DOHH2 (cell line): ENCODE measurements around the gene CARD6.
"Not testable (repeated sequence)": the region's sequence is repeated elsewhere in the genome, so short reads cannot be mapped to it uniquely, and the experiment has no call there.

Source experiments
- H3F3A ChIP-seq: fragments of 200-600 bp; sonication (generic), shearing (Covaris generic); 2 replicates; pipeline ENCODE4 v1.6.0; 2016; ENCODE audit warnings: antibody characterized with exemption, mild to moderate bottlenecking; ENCODE audit not compliant: control insufficient read depth, insufficient read depth
- H3K27ac ChIP-seq: fragments of 200-600 bp; sonication (generic); 2 replicates; pipeline ENCODE4 v1.5.1; 2014; ENCODE audit warnings: low read depth, mild to moderate bottlenecking, low read length, moderate library complexity
- H3K27me3 ChIP-seq: fragments of 200-600 bp; sonication (generic); 2 replicates; pipeline ENCODE4 v1.6.1; 2014; ENCODE audit warnings: mild to moderate bottlenecking, low read length, mixed read lengths; ENCODE audit not compliant: control insufficient read depth
- H3K36me3 ChIP-seq: fragments of 200-600 bp; sonication (generic); 2 replicates; pipeline ENCODE4 v1.6.1; 2014; ENCODE audit warnings: mild to moderate bottlenecking, low read length, moderate library complexity, mixed read lengths; ENCODE audit not compliant: control insufficient read depth
- H3K4me1 ChIP-seq: fragments of 200-600 bp; sonication (generic); 2 replicates; pipeline ENCODE4 v1.6.1; 2014; ENCODE audit warnings: mild to moderate bottlenecking, low read length, mixed read lengths; ENCODE audit not compliant: control insufficient read depth
- H3K4me2 ChIP-seq: fragments of 200-600 bp; sonication (generic); 2 replicates; pipeline ENCODE4 v1.6.0; 2014; ENCODE audit warnings: mild to moderate bottlenecking, low read length, moderate library complexity
- H3K4me3 ChIP-seq: fragments of 200-600 bp; sonication (generic); 2 replicates; pipeline ENCODE4 v1.5.1; 2014; ENCODE audit warnings: mild to moderate bottlenecking, low read length, mixed read lengths
- H3K79me2 ChIP-seq: fragments of 200-600 bp; sonication (generic); 2 replicates; pipeline ENCODE4 v1.6.1; 2014; ENCODE audit warnings: mild to moderate bottlenecking, low read length, mixed read lengths; ENCODE audit not compliant: control insufficient read depth
- H3K9me2 ChIP-seq: fragments of 200-600 bp; sonication (generic); replicated peaks from 2 replicates; pipeline ENCODE4 v1.6.1; 2014; ENCODE audit warnings: mild to moderate bottlenecking, low read length, mixed read lengths; ENCODE audit not compliant: control insufficient read depth
- H3K9me3 ChIP-seq: fragments of 200-600 bp; sonication (generic); 2 replicates; pipeline ENCODE4 v1.6.1; 2014; ENCODE audit warnings: antibody characterized with exemption, low read length, mixed read lengths; ENCODE audit not compliant: control insufficient read depth, insufficient read depth
- H4K20me1 ChIP-seq: fragments of 200-600 bp; sonication (generic); 2 replicates; pipeline ENCODE4 v1.6.0; 2014; ENCODE audit warnings: low read depth, mild to moderate bottlenecking, antibody characterized with exemption, low read length, moderate library complexity; ENCODE audit not compliant: control insufficient read depth, insufficient read depth
- EZH2phosphoT487 ChIP-seq: fragments of 200-600 bp; sonication (generic); IDR thresholded peaks from 2 replicates; pipeline ENCODE4 v1.6.1; 2017; ENCODE audit warnings: borderline replicate concordance, mild to moderate bottlenecking, antibody characterized with exemption, low read length, moderate library complexity, mixed read lengths
- TF ChIP-seq, protein P1 (sequence below): fragments of 200-600 bp; sonication (generic); IDR thresholded peaks from one replicate; pipeline ENCODE4 v1.5.1; 2014; ENCODE audit warnings: antibody characterized with exemption, mild to moderate bottlenecking, low read depth, low read length; ENCODE audit not compliant: poor library complexity, severe bottlenecking

The CARD6 gene

DNA sequence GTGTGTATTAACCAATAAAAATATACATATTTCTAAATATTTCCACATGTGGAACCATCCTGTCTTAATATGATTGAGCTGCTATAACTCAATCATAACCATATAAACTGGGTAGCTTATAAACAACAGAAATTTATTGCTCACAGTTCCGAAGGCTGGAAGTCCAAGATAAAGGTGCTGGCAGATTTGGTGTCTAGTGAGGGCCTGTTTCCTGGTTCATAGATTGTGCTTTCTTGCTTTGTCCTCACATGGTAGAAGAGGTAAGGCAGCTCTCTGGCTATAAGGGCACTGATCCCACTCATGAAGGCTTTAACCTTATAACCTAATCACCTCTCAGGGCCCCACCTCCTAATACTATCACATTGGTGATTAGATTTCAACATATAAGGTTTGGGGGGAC is 29.0 kb upstream of the CARD6 start:
- Histone ChIP-seq H3K4me3 (no peak overlapping the region), H3K9me2 (no peaks in the 10 kb centered on the region), H3K27ac (no peak overlapping the region), H3K79me2 (no peaks in the 10 kb centered on the region), H3K9me3 (no peaks in the 10 kb centered on the region), H3K27me3 (no peaks in the 10 kb centered on the region), H4K20me1 (no peaks in the 10 kb centered on the region), H3K4me1 (no peaks in the 10 kb centered on the region), H3K36me3 (no peaks in the 10 kb centered on the region), H3F3A (no peaks in the 10 kb centered on the region), H3K4me2 (no peak overlapping the region)
- TF ChIP-seq, protein P1, sequence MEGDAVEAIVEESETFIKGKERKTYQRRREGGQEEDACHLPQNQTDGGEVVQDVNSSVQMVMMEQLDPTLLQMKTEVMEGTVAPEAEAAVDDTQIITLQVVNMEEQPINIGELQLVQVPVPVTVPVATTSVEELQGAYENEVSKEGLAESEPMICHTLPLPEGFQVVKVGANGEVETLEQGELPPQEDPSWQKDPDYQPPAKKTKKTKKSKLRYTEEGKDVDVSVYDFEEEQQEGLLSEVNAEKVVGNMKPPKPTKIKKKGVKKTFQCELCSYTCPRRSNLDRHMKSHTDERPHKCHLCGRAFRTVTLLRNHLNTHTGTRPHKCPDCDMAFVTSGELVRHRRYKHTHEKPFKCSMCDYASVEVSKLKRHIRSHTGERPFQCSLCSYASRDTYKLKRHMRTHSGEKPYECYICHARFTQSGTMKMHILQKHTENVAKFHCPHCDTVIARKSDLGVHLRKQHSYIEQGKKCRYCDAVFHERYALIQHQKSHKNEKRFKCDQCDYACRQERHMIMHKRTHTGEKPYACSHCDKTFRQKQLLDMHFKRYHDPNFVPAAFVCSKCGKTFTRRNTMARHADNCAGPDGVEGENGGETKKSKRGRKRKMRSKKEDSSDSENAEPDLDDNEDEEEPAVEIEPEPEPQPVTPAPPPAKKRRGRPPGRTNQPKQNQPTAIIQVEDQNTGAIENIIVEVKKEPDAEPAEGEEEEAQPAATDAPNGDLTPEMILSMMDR = no peak
- no peak for TF ChIP-seq EZH2phosphoT487

DNA sequence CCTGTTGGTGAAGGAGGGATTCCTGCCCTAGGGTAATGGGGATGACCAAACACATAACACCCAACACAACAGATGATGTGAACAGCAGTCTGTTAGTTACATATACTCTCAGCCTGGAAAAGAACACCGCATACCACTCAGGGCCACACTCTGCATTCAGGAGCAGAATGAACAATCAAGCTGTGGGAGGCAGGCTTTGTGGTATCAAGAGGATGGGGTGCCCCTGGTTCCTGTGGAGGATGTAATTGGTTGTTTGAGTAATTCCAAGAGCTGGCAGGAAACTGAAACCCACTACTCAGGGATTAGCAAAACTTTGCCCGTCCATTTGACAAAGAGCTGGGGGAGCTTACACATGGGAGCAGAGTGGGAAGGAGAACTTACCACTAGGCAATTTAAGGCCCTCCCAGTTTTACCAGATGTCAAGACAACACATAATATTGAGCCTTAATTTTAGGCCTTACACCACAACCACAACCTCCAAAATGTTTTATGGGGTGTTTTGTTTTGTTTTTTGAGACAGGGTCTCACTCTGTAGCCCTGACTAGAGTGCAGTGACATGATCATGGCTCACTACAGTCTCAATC is 27.4 kb upstream of the CARD6 start:
- Histone ChIP-seq H3K4me1 (no peaks in the 10 kb centered on the region), H3K4me2 (no peak overlapping the region), H3K4me3 (no peak overlapping the region), H3F3A (no peaks in the 10 kb centered on the region), H3K27ac (no peak overlapping the region), H4K20me1 (no peaks in the 10 kb centered on the region), H3K79me2 (no peaks in the 10 kb centered on the region), H3K9me3 (no peaks in the 10 kb centered on the region), H3K36me3 (no peaks in the 10 kb centered on the region), H3K27me3 (no peaks in the 10 kb centered on the region), H3K9me2 (no peaks in the 10 kb centered on the region)
- no peak for TF ChIP-seq EZH2phosphoT487
- TF ChIP-seq, protein P1 = no peak

DNA sequence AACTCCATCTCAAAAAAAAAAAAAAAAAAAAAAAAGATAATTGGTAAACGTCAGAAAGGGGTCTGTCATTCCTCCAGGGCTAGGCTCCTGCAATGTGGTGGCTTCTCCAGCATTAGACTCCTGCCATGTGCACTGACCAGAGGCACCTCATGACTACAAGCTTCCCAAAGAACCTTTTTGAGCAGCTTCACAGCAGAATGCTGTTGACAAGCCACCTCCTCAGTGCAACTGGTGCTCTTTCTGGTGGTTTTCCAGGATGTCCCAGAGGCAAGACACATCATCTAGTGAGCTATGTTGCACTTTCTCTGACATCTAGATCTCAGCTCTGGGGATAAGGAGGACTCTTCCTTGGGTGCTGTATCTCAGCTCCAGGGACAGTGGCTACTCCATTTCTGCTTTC is 17.7 kb upstream of the CARD6 start:
- Histone ChIP-seq H3K79me2 (no peaks in the 10 kb centered on the region), H3F3A (peaks cover 56% of the 10 kb centered on the region), H4K20me1 (peaks cover 7% of the 10 kb centered on the region), H3K4me2 (no peak overlapping the region), H3K36me3 (peaks cover 31% of the 10 kb centered on the region), H3K27ac (no peak overlapping the region), H3K27me3 (no peaks in the 10 kb centered on the region), H3K4me1 (no peaks in the 10 kb centered on the region), H3K9me2 (no peaks in the 10 kb centered on the region), H3K9me3 (no peaks in the 10 kb centered on the region), H3K4me3 (no peak overlapping the region)
- no peak for TF ChIP-seq EZH2phosphoT487
- TF ChIP-seq, protein P1 = no peak

DNA sequence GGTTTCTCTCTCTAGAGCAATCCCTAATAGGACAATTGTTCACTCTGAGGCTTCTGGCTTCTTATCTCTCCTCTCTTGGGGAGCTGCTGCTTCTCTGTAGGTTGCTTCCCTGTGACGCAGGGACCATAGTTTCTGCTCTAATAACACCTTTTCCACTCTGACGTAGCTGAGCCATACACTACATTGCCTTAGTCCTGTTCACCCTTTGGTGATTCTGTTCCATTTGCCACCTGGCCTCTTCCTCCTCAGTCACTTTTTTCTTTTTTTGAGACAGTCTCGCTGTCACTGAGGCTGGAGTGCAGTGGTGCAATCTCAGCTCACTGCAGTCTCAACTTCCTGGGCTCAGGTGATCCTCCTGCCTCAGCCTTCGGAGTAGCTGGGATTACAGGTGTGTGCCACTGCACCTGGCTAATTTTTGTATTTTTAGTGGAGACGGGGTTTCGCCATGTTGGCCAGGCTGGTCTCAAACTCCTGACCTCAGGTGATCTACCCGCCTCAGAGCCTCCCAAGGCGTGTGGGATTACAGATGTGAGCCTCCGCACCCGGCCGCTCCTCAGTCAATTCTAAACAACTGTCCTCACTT is 15.6 kb upstream of the CARD6 start:
- Histone ChIP-seq H3K36me3 (peaks cover 52% of the 10 kb centered on the region), H4K20me1 (peaks cover 22% of the 10 kb centered on the region), H3F3A (peaks cover 70% of the 10 kb centered on the region)
- H3K79me2 ChIP-seq, H3K4me1 ChIP-seq, H3K27me3 ChIP-seq, H3K27ac ChIP-seq, H3K9me2 ChIP-seq, H3K4me3 ChIP-seq, H3K4me2 ChIP-seq, H3K9me3 ChIP-seq: not testable (repeated sequence)
